Uterus (tissue), 2 donors: ENCODE measurements around the gene GSDME.

Experiments
- CTCF ChIP-seq, 4 experiments: fragments of 200-600 bp in 2 of 4; fragments of 450-650 bp in 2 of 4; sonication (generic) in 2 of 4; IDR thresholded peaks; one replicate each; pipeline ENCODE4 v1.5.1; 2016 to 2019; ENCODE audit warnings: antibody characterized with exemption in 4 of 4, mild to moderate bottlenecking in 2 of 4, moderate library complexity in 1 of 4
- POLR2A ChIP-seq, 2 donors: fragments of 450-650 bp; IDR thresholded peaks; one replicate each; pipeline ENCODE4 v1.6.1; 2016; ENCODE audit warnings: antibody characterized with exemption in 2 of 2, mild to moderate bottlenecking in 1 of 2, moderate library complexity in 1 of 2

DNA sequence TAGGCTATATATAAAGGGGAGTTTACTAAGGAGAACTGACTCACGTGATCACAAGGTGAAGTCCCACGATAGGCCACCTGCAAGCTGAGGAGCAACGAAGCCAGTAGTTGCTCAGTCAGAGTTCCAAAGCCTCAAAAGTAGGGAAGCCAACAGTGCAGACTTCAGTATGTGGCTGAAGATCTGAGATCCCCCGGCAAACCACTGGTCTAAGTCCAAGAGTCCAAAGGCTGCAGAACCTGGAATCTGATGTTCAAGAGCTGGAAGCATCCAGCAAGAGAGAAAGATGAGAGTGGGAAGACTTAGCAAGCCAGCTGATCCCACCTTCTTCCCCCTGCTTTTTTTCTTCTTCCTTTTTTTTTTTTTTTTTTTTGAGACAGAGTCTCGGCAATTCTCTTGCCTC lies 27.0 kb upstream of the GSDME start:
- TF ChIP-seq CTCF (IDR thresholded peaks at IDR 0.05), result no peak
- no peak for TF ChIP-seq POLR2A (IDR thresholded peaks at IDR 0.05)
